Colon (tissue), 2 donors: ENCODE data around the gene FGGY.

Source experiments
- FAIRE-seq: peaks from 2 replicates; lab custom pipeline; 2012; peaks lifted over from hg19 to GRCh38; lab: Jason Lieb, UNC
- donor health status: control.
- donor health status: control.

Gene FGGY

GRCh38 chr1:59315529-59316463 is 18.9 kb downstream of the FGGY start:
- FAIRE-seq = no peak

DNA sequence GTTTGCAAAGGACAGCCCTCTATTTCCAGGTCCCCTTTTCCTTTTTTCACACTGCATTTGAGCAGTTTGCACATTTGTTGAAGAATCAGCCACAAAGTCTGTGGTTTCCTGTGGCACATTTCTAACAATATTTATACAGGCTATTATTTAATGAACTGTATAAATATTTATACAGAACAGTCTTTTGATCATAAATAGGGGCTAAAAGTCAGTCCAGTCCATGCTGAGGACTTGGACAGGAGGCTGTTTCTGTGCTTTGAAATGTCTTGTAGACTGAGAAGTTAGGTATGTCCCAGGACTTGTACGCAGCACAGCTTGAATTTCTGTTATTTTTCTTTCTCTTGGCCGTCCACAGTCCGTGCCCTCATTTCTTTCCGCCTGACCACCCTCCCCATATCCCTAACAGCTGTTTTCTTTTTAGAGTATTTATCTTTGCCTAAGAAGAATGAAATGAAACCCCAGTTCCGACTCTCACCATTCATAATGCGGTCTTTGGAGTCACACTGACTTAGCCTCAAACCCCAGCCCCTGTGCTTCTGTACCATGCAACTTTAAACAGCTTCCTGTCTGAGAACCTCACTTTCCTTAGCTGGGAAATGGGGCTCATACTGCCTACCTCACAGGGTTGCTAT is 19.7 kb downstream of the FGGY start:
- FAIRE-seq = no peak

GRCh38 chr1:59317343-59317742 is 20.4 kb downstream of the FGGY start:
- FAIRE-seq = no peak

DNA sequence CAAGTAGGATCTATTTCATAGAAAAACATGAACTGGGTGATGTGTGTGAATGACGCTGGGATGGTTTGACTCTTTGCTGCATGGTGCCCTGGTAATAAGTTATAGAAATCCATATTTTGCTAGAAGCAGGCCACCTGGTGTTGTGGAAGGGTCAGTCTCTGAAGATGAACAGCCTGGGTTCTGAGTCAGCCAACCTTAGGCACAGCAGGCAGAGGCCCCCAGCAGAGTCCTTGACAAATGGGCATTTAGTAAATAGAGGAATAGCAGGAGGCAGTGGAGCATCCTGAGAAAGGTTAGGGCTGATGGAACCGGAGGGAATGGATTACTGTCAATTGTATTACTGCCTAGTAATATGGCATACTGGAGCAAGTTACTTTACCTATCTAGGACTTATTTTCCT is 20.9 kb downstream of the FGGY start:
- FAIRE-seq = no peak

DNA sequence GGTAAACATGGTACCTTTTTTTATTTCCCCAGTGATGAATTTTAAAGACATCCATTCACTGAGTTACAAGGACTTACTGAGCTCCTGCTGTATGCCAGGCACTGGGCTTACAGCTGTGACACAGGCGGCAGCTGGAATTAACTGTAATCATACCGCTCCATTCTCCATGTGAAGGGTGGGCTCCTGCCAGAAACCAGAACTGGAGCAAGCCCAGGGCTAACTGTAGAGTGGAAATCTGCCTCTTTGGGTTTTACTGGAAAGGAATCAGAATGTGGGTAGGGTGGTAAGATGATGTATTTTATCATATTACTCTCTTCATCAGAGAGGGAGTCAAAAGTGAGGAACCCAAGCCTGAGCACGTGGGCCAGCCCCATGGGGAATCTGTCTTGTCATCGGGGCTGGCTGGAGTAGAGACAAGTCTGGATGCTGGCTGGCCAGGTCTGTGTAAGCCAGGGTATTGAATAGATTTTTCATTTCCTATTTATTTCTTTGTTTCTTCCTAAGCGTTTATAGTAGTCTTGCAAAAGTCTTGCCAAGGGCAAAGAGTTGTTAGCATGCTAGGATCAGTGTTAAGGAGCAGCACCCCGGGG is 21.5 kb downstream of the FGGY start:
- no peak for FAIRE-seq

- FAIRE-seq = no peak
Observed at GRCh38 chr1:59322394-59322793, 25.5 kb downstream of the FGGY start.

GRCh38 chr1:59322814-59323213 is 25.9 kb downstream of the FGGY start:
- FAIRE-seq = no peak

DNA sequence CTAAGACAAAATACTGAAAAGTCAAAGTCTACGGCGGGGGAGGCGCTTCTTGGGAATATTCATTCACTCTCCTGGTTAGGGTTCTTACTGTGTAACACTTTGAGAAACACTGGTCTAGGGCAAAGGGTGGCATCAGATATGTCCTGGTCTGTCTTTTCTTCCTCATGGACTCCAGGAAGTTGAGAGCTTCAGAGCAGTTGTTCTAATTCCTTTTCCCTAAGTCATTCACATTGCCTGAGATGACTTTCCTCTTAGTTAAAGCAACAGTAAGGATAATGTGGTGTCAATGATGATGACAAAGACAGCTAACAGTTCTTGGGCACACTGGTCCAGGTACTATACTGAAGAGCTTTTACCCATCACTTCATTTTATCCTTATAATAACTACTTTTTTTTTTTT is 27.0 kb downstream of the FGGY start:
- no peak for FAIRE-seq

DNA sequence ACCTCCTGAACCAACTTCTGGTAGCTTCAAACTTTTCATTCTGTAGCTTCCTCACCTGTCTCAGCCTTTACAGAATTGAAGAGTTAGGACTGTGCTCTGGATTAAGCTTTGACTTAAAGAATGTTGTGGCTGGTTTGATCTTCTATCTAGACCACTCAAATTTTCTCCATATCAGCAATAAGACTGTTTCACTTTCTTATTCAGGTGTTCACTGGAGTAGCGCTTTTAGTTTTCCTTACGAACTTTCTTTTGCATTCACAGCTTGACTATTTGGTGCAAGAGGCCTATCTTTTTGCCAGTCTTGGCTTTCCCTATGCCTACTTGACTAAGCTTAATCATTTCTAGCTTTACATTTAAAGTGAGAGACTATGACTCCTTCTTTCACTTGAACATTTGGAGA is 31.5 kb downstream of the FGGY start:
- FAIRE-seq = no peak

- no peak for FAIRE-seq
Observed at GRCh38 chr1:59329412-59330053, 32.6 kb downstream of the FGGY start.

DNA sequence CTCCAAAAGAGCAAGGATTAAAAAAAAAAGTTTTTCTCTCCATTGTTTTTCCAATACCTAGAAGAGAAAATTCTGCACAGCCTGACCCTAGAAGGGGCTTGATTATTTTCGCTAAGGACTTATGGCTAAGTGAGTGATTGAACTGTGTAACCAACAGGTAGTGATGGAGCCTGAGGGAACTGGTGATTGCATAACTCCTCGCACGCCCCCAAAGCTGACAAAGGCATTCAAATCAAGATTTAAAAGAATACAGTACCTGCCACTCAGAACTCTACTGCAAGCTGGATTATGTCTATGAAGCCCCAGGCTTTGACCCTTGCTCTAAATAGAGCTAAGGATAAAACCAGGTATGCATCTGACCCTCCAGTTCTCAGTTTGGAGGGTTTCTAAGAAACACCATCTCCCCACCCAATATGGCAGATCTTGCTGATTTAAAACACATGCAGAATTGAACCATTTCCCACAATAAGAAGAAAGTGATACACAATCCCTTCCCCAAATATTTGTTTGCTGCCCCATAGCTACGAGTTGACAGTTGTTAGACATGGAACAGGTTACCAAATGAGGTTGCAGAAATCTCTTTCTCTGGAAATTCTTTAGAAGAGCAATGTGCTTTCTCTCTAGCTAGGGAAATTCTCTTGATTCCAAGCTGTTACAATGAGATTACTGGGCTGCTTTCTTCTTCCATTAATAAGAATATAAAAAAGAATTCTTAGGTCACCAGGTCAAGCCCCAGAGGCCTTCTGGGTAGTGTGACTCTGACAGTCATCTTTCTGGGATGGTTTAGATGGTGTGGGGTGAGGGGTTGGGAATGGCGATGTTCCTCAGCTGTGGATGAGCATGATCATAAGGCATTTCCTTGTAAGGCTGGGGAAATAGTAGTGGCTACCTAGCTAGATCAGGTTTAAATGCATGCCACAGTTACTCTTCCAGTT is 35.1 kb downstream of the FGGY start:
- no peak for FAIRE-seq

DNA sequence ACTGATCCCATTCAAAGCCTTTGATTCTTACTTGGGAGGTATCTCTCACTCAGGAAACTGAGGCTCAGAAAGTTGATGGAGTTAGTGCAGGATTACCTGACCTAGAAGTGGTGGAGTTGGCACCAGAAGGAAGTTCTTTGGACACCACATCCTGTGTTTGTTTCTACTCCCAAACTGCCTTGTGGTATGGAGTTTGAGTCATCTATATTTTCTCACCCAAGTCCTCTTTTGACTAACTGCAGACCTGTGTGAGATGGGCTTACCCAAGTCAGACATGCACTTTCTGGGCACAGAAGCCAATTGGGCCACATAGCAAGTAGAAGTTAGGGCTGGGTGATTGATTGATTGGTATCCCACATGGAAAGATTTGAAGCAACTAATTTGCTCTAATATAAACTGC is 36.1 kb downstream of the FGGY start:
- no peak for FAIRE-seq

GRCh38 chr1:59333626-59334277 is 36.9 kb downstream of the FGGY start:
- no peak for FAIRE-seq

- FAIRE-seq = no peak
Observed at GRCh38 chr1:59340411-59341307, 43.8 kb downstream of the FGGY start.

- no peak for FAIRE-seq
Observed at GRCh38 chr1:59342801-59343575, 46.1 kb downstream of the FGGY start.

- FAIRE-seq = no peak
Observed at GRCh38 chr1:59343576-59343840, 46.6 kb downstream of the FGGY start.

DNA sequence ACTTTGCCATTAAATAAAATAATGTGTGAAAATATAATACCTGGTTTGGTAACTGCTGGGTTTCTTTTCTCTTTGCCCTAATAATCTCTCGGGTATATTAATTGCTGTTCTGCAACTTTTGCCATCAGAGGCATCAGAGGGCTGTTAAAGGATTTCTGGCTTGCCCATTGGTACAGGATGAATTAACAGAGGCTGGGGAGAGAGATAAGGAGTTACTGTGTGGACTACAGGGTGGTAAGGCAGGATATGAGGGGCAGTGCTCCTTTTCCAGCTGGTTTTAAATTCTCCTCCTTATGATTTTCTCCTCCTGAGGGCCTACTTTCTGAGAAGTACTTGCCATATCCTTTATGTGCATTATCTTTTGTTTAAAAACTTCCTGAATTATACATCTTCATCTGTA is 48.3 kb downstream of the FGGY start:
- FAIRE-seq = no peak

DNA sequence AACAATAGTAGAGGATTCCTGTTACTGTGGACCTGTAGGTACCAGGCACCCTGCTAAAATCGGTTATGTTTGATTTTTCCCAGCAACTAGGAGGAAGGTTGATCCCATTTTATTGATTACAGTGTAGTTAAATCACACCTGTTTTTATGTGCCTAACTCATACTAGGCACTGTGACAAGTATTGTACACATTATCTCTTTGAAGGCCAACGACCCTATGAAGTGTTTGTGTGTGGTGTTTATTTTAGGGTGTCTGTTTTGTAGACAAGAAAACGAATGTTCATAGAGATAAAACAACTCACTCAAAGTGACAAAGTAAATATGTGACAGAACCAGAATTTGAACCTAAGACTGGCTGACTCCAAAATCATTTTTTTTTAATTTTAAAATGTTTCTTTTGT is 49.5 kb downstream of the FGGY start:
- no peak for FAIRE-seq

GRCh38 chr1:59349101-59349500 is 52.2 kb downstream of the FGGY start:
- FAIRE-seq = no peak

- no peak for FAIRE-seq
Observed at GRCh38 chr1:59350521-59350920, 53.6 kb downstream of the FGGY start.
